ENCODE measurements around the gene SNX24.

GRCh38 chr5:122985954-122986721, 140.7 kb downstream of the SNX24 start:
- no peak for TF ChIP-seq POLR2AphosphoS5 (IDR thresholded peaks at IDR 0.05)
- TF ChIP-seq CTCF (IDR thresholded peaks at IDR 0.05) = no peak
- no peak for TF ChIP-seq POLR2A (IDR thresholded peaks at IDR 0.05)
